Sigmoid colon (tissue), 7 donors: ENCODE measurements around the gene DUS1L. TPM values are rescaled to one million over a fixed set of nuclear protein-coding genes. Genes with fewer than 3 reads are reported as not detected.

Experiments used
- DNase-seq: peaks from one replicate; pipeline ENCODE4 v3.0.0-alpha.2; 2019
- H3K27ac ChIP-seq, 4 donors: fragments of 200-600 bp; sonication (generic); one replicate each; pipeline ENCODE4 v1.5.1; 2016 to 2019; ENCODE audit warnings: mild to moderate bottlenecking in 1 of 4
- H3K27me3 ChIP-seq, 3 donors: fragments of 200-600 bp; sonication (generic); one replicate each; pipeline ENCODE4 v1.5.1; 2019; ENCODE audit warnings: mild to moderate bottlenecking in 1 of 3
- H3K36me3 ChIP-seq, 4 donors: fragments of 200-600 bp; sonication (generic); one replicate each; pipeline ENCODE4 v1.5.1; 2016 to 2019
- H3K4me1 ChIP-seq, 4 donors: fragments of 200-600 bp; sonication (generic); one replicate each; pipeline ENCODE4 v1.5.1; 2017 to 2019
- H3K4me3 ChIP-seq, 4 donors: fragments of 200-600 bp; sonication (generic); one replicate each; pipeline ENCODE4 v1.5.1; 2017 to 2019; ENCODE audit warnings: mild to moderate bottlenecking in 2 of 4, moderate library complexity in 1 of 4
- H3K9me3 ChIP-seq, 4 donors: fragments of 200-600 bp in 3 of 4; sonication (generic) in 3 of 4; one replicate each; pipeline versions ENCODE4 v1.5.1 to v1.6.1; 2013 to 2019
- EP300 ChIP-seq, 4 donors: sonication (generic); formaldehyde crosslinking; IDR thresholded peaks; one replicate each; pipeline ENCODE4 v1.6.1; 2017; ENCODE audit warnings: antibody characterized with exemption in 4 of 4
- POLR2A ChIP-seq, 2 donors: fragments of 450-650 bp; IDR thresholded peaks; one replicate each; pipeline ENCODE4 v1.6.1; 2016; ENCODE audit warnings: antibody characterized with exemption in 2 of 2, mild to moderate bottlenecking in 2 of 2, moderate library complexity in 2 of 2
- POLR2AphosphoS5 ChIP-seq, 4 donors: sonication (generic); formaldehyde crosslinking; IDR thresholded peaks; one replicate each; pipeline ENCODE4 v1.6.1; 2017; ENCODE audit warnings: antibody characterized with exemption in 4 of 4
- WGBS, 2 donors: extraction: QIAGEN DNeasy Blood & Tissue Kit; methylation state at CpG; one replicate each; pipeline ENCODE4 v1.1.7; 2013; 5-methylcytosine and 5-hydroxymethylcytosine counted together
- intact Hi-C: fragments of 100-400 bp; cut with DNase I; formaldehyde crosslinking; loops from one replicate; pipeline ENCODE4 v1.15.1; 2023
- polyA plus RNA-seq, 3 donors: library from polyadenylated mRNA; stranded (reverse); fragments of 200-250 nt; gene quantifications; one replicate each; pipeline ENCODE4 v1.2.3, GENCODE V29; 2013
- total RNA-seq, 4 donors: library from RNA; depleted of rRNA; stranded (reverse); fragments of >200 nt; gene quantifications; one replicate each; pipeline ENCODE4 v1.1.0, GENCODE V29; 2016
- TF ChIP-seq, protein P1 (sequence below), 4 experiments: fragments of 450-650 bp in 3 of 4; fragments of 200-600 bp in 1 of 4; IDR thresholded peaks; one replicate each; pipeline ENCODE4 v1.5.1; 2016 to 2019; ENCODE audit warnings: antibody characterized with exemption in 4 of 4, mild to moderate bottlenecking in 3 of 4, moderate library complexity in 2 of 4
- donor health status: healthy with polysubstance abuse.
- donor health status: Bipolar disorder and iron deficiency.
- donor health status: healthy.

Gene DUS1L
- total and polyA plus RNA-seq, 7 donors: 31.3 to 119 (median 68.5) TPM

DNA sequence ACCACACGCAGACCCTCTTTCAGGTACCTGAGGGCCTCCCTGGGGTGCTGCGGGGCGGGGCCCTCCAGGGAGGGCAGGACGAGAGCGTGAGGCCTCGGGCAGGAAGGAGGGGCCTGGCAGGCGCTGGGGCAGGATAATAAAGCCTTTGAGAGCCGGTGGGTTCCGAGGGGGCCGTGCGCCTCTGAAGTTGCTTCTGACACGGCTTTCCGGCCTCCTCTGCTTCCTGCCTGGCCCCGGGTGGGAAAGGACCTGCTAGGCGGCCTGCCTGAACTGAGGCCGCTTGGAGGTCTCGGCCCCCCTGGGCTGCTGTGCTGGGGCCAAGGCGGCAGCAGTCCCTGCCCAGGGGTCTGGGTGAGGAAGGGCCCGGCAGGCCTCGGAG, 53.4 kb downstream of the DUS1L start:
- no peak for DNase-seq
- TF ChIP-seq, protein P1, sequence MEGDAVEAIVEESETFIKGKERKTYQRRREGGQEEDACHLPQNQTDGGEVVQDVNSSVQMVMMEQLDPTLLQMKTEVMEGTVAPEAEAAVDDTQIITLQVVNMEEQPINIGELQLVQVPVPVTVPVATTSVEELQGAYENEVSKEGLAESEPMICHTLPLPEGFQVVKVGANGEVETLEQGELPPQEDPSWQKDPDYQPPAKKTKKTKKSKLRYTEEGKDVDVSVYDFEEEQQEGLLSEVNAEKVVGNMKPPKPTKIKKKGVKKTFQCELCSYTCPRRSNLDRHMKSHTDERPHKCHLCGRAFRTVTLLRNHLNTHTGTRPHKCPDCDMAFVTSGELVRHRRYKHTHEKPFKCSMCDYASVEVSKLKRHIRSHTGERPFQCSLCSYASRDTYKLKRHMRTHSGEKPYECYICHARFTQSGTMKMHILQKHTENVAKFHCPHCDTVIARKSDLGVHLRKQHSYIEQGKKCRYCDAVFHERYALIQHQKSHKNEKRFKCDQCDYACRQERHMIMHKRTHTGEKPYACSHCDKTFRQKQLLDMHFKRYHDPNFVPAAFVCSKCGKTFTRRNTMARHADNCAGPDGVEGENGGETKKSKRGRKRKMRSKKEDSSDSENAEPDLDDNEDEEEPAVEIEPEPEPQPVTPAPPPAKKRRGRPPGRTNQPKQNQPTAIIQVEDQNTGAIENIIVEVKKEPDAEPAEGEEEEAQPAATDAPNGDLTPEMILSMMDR (IDR thresholded peaks at IDR 0.05): no peak
- TF ChIP-seq EP300 (IDR thresholded peaks at IDR 0.05): no peak
- Histone ChIP-seq H3K36me3 (peaks cover 0 to 7% (median 0%) of the 10 kb centered on the region in 4 donors), H3K4me3 (no peak overlapping the region), H3K4me1 (peaks cover 3 to 35% (median 28%) of the 10 kb centered on the region in 4 donors), H3K9me3 (no peaks in the 10 kb centered on the region), H3K27ac (peak overlapping the region in 3 of 4 donors; percentile 87 to 90 (median 89)), H3K27me3 (no peaks in the 10 kb centered on the region)
- intact Hi-C loops: no loop called here
- WGBS, 2 donors: 79 to 83% methylated on average over 20 of the region's 20 CpGs

DNA sequence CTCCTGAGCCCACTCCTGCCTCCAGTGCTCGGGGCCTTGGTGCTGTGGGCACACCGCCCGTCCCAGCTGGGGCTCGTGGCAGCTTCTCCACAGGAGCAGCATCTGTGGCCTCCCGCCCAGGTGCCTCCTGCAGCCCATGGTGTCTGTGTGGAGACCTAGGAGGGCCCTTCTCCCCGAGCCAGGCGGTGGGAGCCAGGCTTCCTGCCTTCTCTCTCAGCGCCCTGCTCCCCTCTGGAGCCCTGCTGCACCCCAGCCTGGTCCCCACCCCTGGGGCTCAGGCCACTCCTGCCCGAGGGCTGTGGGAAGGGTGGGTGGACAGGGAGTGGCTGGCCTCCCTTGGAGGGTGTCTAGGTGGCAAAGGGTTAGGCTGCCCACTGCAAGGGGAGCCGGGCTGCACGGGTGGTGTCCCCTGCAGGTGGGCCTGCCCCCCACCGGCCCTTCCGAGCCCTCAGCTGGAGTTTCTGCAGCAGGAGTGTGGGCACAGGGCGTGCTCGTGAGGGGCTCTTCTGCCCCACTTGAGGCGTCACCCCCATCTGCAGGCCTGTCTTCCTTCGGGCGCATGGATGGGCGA, 53.9 kb downstream of the DUS1L start:
- H3K27me3 ChIP-seq: no peaks in the 10 kb centered on the region
- no peaks in the 10 kb centered on the region for H3K9me3 ChIP-seq
- DNase-seq: no peak
- intact Hi-C loops: no loop called here
- H3K36me3 ChIP-seq: peaks cover 0 to 6% (median 0%) of the 10 kb centered on the region in 4 donors
- WGBS, 2 donors: 91 to 92% methylated on average over 19 of the region's 19 CpGs
- no peak overlapping the region for H3K4me3 ChIP-seq
- TF ChIP-seq POLR2AphosphoS5 (IDR thresholded peaks at IDR 0.05): no peak
- H3K27ac ChIP-seq: peak overlapping the region in 3 of 4 donors; percentile 87 to 90 (median 89)
- H3K4me1 ChIP-seq: peaks cover 3 to 40% (median 32%) of the 10 kb centered on the region in 4 donors

DNA sequence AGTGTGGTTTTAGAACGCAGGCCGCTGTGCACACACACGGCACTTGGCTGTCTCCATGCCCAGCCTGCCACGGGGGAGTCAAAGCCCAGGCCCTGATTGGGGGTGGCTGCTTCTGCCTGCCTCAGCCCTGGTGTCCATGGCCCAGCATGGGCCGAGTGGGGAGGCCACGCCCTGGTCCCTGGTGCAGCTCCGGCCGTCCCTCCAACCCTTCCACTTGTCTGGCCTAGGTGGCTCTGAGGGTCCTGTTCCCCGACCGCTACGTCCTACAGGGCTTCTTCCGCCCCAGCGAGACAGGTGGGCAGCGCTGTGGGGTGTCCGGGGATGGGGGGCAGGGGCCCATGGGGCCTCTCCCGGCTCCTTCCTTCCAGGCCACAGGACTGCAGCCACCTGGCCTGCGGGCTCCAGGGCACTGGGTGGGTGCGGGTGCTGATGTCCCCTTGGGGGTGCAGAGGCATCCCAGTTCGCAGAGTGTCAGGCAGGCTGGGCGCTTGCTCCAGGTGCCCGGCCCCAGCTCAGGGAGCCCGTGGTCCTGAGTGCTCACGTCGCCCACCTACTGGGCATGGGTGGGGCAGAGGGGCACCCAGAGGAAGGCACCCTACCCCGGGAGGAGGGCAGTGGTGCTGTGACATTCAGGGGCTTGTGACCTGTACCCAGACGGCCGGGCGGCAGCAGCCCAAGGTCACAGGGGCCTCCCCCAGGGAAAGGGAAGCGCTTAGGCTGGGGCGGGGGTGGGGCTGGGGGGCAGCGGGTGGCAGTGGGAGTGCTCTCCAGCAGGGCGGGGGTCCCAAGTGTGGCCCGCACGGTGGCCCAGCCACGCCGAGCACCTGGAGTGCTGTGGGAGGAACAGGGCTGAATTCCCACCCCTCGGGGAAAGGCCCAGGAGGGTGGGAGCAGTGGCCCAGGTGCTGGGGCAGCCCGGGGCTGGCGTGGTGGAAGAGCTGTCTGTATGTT, 54.8 kb downstream of the DUS1L start:
- intact Hi-C loops: no loop called here
- H3K27ac ChIP-seq: no peak overlapping the region
- no peaks in the 10 kb centered on the region for H3K9me3 ChIP-seq
- TF ChIP-seq POLR2AphosphoS5 (IDR thresholded peaks at IDR 0.05): no peak
- TF ChIP-seq, protein P1 (IDR thresholded peaks at IDR 0.05): no peak
- no peak for TF ChIP-seq POLR2A (IDR thresholded peaks at IDR 0.05)
- TF ChIP-seq EP300 (IDR thresholded peaks at IDR 0.05): no peak
- DNase-seq: no peak
- H3K36me3 ChIP-seq: peaks cover 0 to 6% (median 0%) of the 10 kb centered on the region in 4 donors
- H3K4me3 ChIP-seq: no peak overlapping the region
- WGBS, 2 donors: 93 to 95% methylated on average over 39 of the region's 39 CpGs
- H3K27me3 ChIP-seq: no peaks in the 10 kb centered on the region
- H3K4me1 ChIP-seq: peaks cover 3 to 49% (median 41%) of the 10 kb centered on the region in 4 donors

DNA sequence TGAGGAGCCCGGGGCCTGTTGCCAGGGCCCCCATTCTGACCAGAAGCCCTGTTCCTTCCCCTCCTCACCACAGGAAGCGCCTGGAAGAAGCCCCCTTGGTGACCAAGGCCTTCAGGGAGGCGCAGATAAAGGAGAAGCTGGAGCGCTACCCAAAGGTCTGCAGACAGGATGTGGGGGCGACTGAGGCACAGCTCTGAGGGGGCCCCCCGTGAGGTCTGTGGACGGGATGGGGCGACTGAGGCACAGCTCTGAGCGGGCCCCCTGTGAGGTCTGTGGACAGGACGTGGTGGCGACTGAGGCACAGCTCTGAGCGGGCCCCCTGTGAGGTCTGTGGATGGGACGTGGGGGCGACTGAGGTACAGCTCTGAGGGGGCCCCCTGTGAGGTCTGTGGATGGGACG, 56.2 kb downstream of the DUS1L start:
- Histone ChIP-seq H3K9me3 (no peaks in the 10 kb centered on the region), H3K27me3 (no peaks in the 10 kb centered on the region), H3K4me1 (peaks cover 3 to 61% (median 53%) of the 10 kb centered on the region in 4 donors), H3K36me3 (peaks cover 0 to 6% (median 0%) of the 10 kb centered on the region in 4 donors), H3K27ac (no peak overlapping the region), H3K4me3 (no peak overlapping the region)
- 84 to 92% methylated on average over 15 of the region's 15 CpGs for WGBS, 2 donors
- TF ChIP-seq, protein P1 (IDR thresholded peaks at IDR 0.05): no peak
- TF ChIP-seq POLR2AphosphoS5 (IDR thresholded peaks at IDR 0.05): no peak
- TF ChIP-seq EP300 (IDR thresholded peaks at IDR 0.05): no peak
- no peak for TF ChIP-seq POLR2A (IDR thresholded peaks at IDR 0.05)
- no peak for DNase-seq
- intact Hi-C loops: no loop called here

DNA sequence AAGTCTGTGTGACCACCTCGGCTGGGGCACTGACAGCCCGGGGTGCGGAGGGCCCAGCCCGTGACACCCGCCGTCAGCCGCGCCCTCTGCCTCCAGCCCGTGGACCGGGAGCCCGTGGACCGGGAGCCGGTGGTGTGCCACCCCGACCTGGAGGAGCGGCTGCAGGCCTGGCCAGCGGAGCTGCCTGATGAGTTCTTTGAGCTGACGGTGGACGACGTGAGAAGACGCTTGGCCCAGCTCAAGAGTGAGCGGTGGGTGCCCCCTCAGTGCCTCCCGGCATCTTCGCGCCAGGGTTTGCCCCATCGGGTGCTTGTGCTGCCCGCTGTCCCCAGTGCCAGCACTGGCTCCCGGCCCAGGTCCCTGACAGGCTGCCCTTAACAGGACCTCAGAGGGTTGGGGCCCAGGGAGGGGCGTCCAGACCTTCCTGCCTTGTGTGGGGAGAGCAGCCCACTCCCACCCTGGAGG, 56.6 kb downstream of the DUS1L start:
- Histone ChIP-seq H3K27ac (no peak overlapping the region), H3K9me3 (no peaks in the 10 kb centered on the region), H3K4me1 (peaks cover 3 to 61% (median 54%) of the 10 kb centered on the region in 4 donors), H3K4me3 (no peak overlapping the region), H3K36me3 (peaks cover 0 to 6% (median 0%) of the 10 kb centered on the region in 4 donors), H3K27me3 (no peaks in the 10 kb centered on the region)
- WGBS, 2 donors: 93% methylated on average over 28 of the region's 28 CpGs
- TF ChIP-seq POLR2AphosphoS5 (IDR thresholded peaks at IDR 0.05) (no peak), EP300 (IDR thresholded peaks at IDR 0.05) (no peak), POLR2A (IDR thresholded peaks at IDR 0.05) (no peak)
- TF ChIP-seq, protein P1 (IDR thresholded peaks at IDR 0.05): no peak
- no peak for DNase-seq
- intact Hi-C loops: no loop called here
